Lower leg skin (tissue), 3 donors: Measurements from ENCODE around the gene ZFHX3.

Source experiments
- POLR2A ChIP-seq, 2 donors: fragments of 450-650 bp; IDR thresholded peaks; one replicate each; pipeline ENCODE4 v1.6.1; 2016 to 2017; ENCODE audit warnings: antibody characterized with exemption in 2 of 2, mild to moderate bottlenecking in 1 of 2, moderate library complexity in 1 of 2
- TF ChIP-seq, protein P1 (sequence below), 3 donors: fragments of 450-650 bp; IDR thresholded peaks; one replicate each; pipeline ENCODE4 v1.5.1; 2016; ENCODE audit warnings: antibody characterized with exemption in 3 of 3, mild to moderate bottlenecking in 3 of 3, moderate library complexity in 2 of 3

DNA sequence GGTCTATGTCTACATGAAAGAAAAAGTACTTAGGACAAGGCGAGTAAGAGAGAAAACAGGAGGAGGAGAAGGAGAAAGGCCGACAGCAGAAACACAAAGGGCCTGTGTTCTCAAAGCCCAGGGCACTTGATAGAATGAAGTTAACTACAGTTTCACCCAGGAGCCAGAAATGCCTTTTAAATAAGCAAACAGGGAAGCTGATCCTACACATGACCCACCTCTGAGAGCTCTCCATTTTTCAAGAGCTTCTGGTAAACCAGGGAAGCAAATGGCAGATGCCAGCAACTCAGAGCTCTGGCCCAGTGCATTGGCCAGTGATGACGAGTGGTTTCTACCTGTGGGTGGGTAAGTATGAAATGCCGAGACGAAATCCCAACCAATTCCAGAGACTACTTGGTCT lies 163.4 kb downstream of the ZFHX3 start:
- no peak for TF ChIP-seq POLR2A (IDR thresholded peaks at IDR 0.05)
- TF ChIP-seq, protein P1, sequence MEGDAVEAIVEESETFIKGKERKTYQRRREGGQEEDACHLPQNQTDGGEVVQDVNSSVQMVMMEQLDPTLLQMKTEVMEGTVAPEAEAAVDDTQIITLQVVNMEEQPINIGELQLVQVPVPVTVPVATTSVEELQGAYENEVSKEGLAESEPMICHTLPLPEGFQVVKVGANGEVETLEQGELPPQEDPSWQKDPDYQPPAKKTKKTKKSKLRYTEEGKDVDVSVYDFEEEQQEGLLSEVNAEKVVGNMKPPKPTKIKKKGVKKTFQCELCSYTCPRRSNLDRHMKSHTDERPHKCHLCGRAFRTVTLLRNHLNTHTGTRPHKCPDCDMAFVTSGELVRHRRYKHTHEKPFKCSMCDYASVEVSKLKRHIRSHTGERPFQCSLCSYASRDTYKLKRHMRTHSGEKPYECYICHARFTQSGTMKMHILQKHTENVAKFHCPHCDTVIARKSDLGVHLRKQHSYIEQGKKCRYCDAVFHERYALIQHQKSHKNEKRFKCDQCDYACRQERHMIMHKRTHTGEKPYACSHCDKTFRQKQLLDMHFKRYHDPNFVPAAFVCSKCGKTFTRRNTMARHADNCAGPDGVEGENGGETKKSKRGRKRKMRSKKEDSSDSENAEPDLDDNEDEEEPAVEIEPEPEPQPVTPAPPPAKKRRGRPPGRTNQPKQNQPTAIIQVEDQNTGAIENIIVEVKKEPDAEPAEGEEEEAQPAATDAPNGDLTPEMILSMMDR (IDR thresholded peaks at IDR 0.05) = no peak
